ENCODE data around the gene CCDC88A.

- TF ChIP-seq, protein P1, sequence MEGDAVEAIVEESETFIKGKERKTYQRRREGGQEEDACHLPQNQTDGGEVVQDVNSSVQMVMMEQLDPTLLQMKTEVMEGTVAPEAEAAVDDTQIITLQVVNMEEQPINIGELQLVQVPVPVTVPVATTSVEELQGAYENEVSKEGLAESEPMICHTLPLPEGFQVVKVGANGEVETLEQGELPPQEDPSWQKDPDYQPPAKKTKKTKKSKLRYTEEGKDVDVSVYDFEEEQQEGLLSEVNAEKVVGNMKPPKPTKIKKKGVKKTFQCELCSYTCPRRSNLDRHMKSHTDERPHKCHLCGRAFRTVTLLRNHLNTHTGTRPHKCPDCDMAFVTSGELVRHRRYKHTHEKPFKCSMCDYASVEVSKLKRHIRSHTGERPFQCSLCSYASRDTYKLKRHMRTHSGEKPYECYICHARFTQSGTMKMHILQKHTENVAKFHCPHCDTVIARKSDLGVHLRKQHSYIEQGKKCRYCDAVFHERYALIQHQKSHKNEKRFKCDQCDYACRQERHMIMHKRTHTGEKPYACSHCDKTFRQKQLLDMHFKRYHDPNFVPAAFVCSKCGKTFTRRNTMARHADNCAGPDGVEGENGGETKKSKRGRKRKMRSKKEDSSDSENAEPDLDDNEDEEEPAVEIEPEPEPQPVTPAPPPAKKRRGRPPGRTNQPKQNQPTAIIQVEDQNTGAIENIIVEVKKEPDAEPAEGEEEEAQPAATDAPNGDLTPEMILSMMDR (IDR thresholded peaks at IDR 0.05; ENCODE audit: poor library complexity) = no peak
- no peak for TF ChIP-seq EZH2 (IDR thresholded peaks at IDR 0.05; ENCODE audit: borderline replicate concordance)
Observed at GRCh38 chr2:55357164-55357563, 62.5 kb downstream of the CCDC88A start.

All from hepatocyte (in vitro differentiated cells).